CD14-positive monocyte (primary cell): Measurements from ENCODE around the gene PKD1L1. TPM values are rescaled to one million over a fixed set of nuclear protein-coding genes. Genes with fewer than 3 reads are reported as not detected.

Experiments
- DNase-seq, 3 donors: peaks; one replicate each; pipeline ENCODE4 v3.0.0-alpha.2; 2011 to 2022
- H2AFZ ChIP-seq: 2 replicates; pipeline ENCODE4 v1.6.0; 2012; ENCODE audit warnings: mild to moderate bottlenecking, low read depth, low read length, inconsistent platforms; ENCODE audit not compliant: insufficient read depth, poor library complexity, severe bottlenecking
- H3K27ac ChIP-seq, 2 donors: 1 replicate in 1 of 2; 2 replicates in 1 of 2; pipeline ENCODE4 v1.5.1; 2012 to 2013; ENCODE audit warnings: low read length in 2 of 2, control low read depth in 1 of 2, inconsistent platforms in 1 of 2, low read depth in 1 of 2, mild to moderate bottlenecking in 1 of 2
- H3K27me3 ChIP-seq, 2 donors: one replicate each; pipeline versions ENCODE4 v1.6.0 to v1.6.1; 2011 to 2013; ENCODE audit warnings: low read length in 2 of 2; ENCODE audit not compliant: control insufficient read depth in 2 of 2, insufficient read depth in 2 of 2
- H3K36me3 ChIP-seq, 2 donors: replicated peaks in 1 of 2; 1 replicate in 1 of 2; 2 replicates in 1 of 2; pipeline versions ENCODE4 v1.5.1 to v1.6.1; 2012 to 2013; ENCODE audit warnings: low read length in 2 of 2, control low read depth in 1 of 2, inconsistent platforms in 1 of 2, mild to moderate bottlenecking in 1 of 2; ENCODE audit not compliant: insufficient read depth in 2 of 2, control insufficient read depth in 1 of 2
- H3K4me1 ChIP-seq, 2 donors: 1 replicate in 1 of 2; 2 replicates in 1 of 2; pipeline versions ENCODE4 v1.5.1 to v1.6.1; 2012 to 2013; ENCODE audit warnings: low read length in 2 of 2, control low read depth in 1 of 2, inconsistent platforms in 1 of 2, mild to moderate bottlenecking in 1 of 2, moderate library complexity in 1 of 2; ENCODE audit not compliant: insufficient read depth in 2 of 2, control insufficient read depth in 1 of 2
- H3K4me2 ChIP-seq: replicated peaks from 2 replicates; pipeline ENCODE3; 2012; ENCODE audit warnings: low read length, moderate library complexity, mild to moderate bottlenecking; ENCODE audit not compliant: poor library complexity, severe bottlenecking; ENCODE audit errors: extremely low read depth
- H3K4me3 ChIP-seq, 3 experiments: fragments of 200-600 bp in 1 of 3; sonication (generic) in 1 of 3; replicated peaks in 1 of 3; 1 replicate in 2 of 3; 2 replicates in 1 of 3; pipeline ENCODE4 v1.5.1; 2011 to 2013; ENCODE audit warnings: low read length in 3 of 3, mild to moderate bottlenecking in 3 of 3, control low read depth in 2 of 3, low read depth in 2 of 3, inconsistent platforms in 1 of 3, moderate library complexity in 1 of 3
- H3K79me2 ChIP-seq: 2 replicates; pipeline ENCODE4 v1.6.0; 2012; ENCODE audit warnings: mild to moderate bottlenecking, control low read depth, inconsistent platforms, low read length, moderate library complexity; ENCODE audit not compliant: insufficient read depth
- H3K9ac ChIP-seq: 2 replicates; pipeline ENCODE4 v1.6.0; 2017; ENCODE audit warnings: low read length, mild to moderate bottlenecking; ENCODE audit not compliant: insufficient read depth, poor library complexity, severe bottlenecking
- H3K9me3 ChIP-seq, 2 donors: replicated peaks in 1 of 2; 1 replicate in 1 of 2; 2 replicates in 1 of 2; pipeline versions ENCODE4 v1.5.1 to v1.6.1; 2012 to 2013; ENCODE audit warnings: low read length in 2 of 2, control low read depth in 1 of 2; ENCODE audit not compliant: control insufficient read depth in 1 of 2, insufficient read depth in 1 of 2
- H4K20me1 ChIP-seq: 2 replicates; pipeline ENCODE4 v1.6.0; 2012; ENCODE audit warnings: mild to moderate bottlenecking, low read length, control low read depth, moderate library complexity; ENCODE audit not compliant: insufficient read depth
- H3K27ac Mint-ChIP-seq, 7 donors: one replicate each; pipeline ENCODE4 v1.8.0; 2020; ENCODE audit warnings: mild to moderate bottlenecking in 7 of 7, mixed read lengths in 7 of 7, moderate library complexity in 6 of 7, inconsistent platforms in 2 of 7
- H3K27me3 Mint-ChIP-seq, 3 donors: one replicate each; pipeline ENCODE4 v1.8.0; 2021 to 2022; ENCODE audit warnings: low read depth in 3 of 3, mild to moderate bottlenecking in 3 of 3, mixed read lengths in 3 of 3, moderate library complexity in 3 of 3, inconsistent platforms in 1 of 3
- H3K36me3 Mint-ChIP-seq, 2 donors: one replicate each; pipeline ENCODE4 v1.8.0; 2020; ENCODE audit warnings: mixed read lengths in 2 of 2, inconsistent platforms in 1 of 2, mild to moderate bottlenecking in 1 of 2
- H3K4me1 Mint-ChIP-seq: one replicate; pipeline ENCODE4 v1.8.0; 2020; ENCODE audit warnings: mild to moderate bottlenecking, mixed read lengths
- H3K4me3 Mint-ChIP-seq, 2 donors: one replicate each; pipeline ENCODE4 v1.8.0; 2020; ENCODE audit warnings: mild to moderate bottlenecking in 2 of 2, mixed read lengths in 2 of 2, moderate library complexity in 1 of 2
- H3K9me3 Mint-ChIP-seq, 7 donors: one replicate each; pipeline ENCODE4 v1.8.0; 2020 to 2022; ENCODE audit warnings: mixed read lengths in 7 of 7, mild to moderate bottlenecking in 6 of 7, moderate library complexity in 6 of 7, inconsistent platforms in 2 of 7
- CTCF ChIP-seq: fragments of 200-600 bp; IDR thresholded peaks from one replicate; pipeline ENCODE4 v1.8.0; 2022; ENCODE audit warnings: antibody characterized with exemption, mild to moderate bottlenecking
- WGBS: methylation state at CpG from one replicate; pipeline ENCODE4 v1.1.5; 2013; ENCODE audit warnings: missing lambda C conversion rate; ENCODE audit not compliant: insufficient coverage; 5-methylcytosine and 5-hydroxymethylcytosine counted together
- intact Hi-C, 2 donors: fragments of 100-400 bp; cut with micrococcal nuclease; formaldehyde crosslinking; loops; one replicate each; pipeline versions ENCODE4 v1.15.0 to v1.15.1; 2023
- polyA plus RNA-seq, 3 donors: library from polyadenylated mRNA; depleted of rRNA in 1 of 3; unstranded in 2 of 3; stranded (reverse) in 1 of 3; fragments of 300-500 nt in 2 of 3; fragments of >200 nt in 1 of 3; fragmentation: Illumina TruSeq in 2 of 3; gene quantifications; 1 replicate in 2 of 3; 2 replicates in 1 of 3; pipeline ENCODE4 v1.2.3, GENCODE V29; 2012 to 2021

PKD1L1 gene
- polyA plus RNA-seq, 3 donors = 0.19 TPM; not detected in 2

GRCh38 chr7:47783456-47784223 lies 164.6 kb downstream of the PKD1L1 start:
- H3K36me3 Mint-ChIP-seq = no peaks in the 10 kb centered on the region
- TF ChIP-seq CTCF = no peak
- H3K4me1 Mint-ChIP-seq = peaks cover 6% of the 10 kb centered on the region
- Histone ChIP-seq H3K27ac (no peak overlapping the region), H3K9ac (no peak overlapping the region), H3K79me2 (no peaks in the 10 kb centered on the region), H3K36me3 (no peaks in the 10 kb centered on the region), H3K4me1 (peaks cover 0 to 4% of the 10 kb centered on the region in 2 donors), H3K4me2 (no peak overlapping the region), H3K4me3 (no peak overlapping the region), H4K20me1 (no peaks in the 10 kb centered on the region), H2AFZ (no peak overlapping the region), H3K27me3 (no peaks in the 10 kb centered on the region), H3K9me3 (no peaks in the 10 kb centered on the region)
- no peak overlapping the region for H3K4me3 Mint-ChIP-seq
- intact Hi-C loops = no loop called here
- WGBS = 100% methylated on average over 1 of the region's 5 CpGs
- peaks cover 0 to 2% (median 1%) of the 10 kb centered on the region in 3 donors for H3K27me3 Mint-ChIP-seq
- no peak overlapping the region for H3K27ac Mint-ChIP-seq
- no peak for DNase-seq
- no peaks in the 10 kb centered on the region for H3K9me3 Mint-ChIP-seq

GRCh38 chr7:47782792-47783191 lies 165.5 kb downstream of the PKD1L1 start:
- H3K27ac Mint-ChIP-seq = no peak overlapping the region
- H3K4me1 Mint-ChIP-seq = peaks cover 6% of the 10 kb centered on the region
- Histone ChIP-seq H3K27me3 (no peaks in the 10 kb centered on the region), H4K20me1 (no peaks in the 10 kb centered on the region), H3K36me3 (no peaks in the 10 kb centered on the region), H3K27ac (no peak overlapping the region), H2AFZ (no peak overlapping the region), H3K4me1 (peaks cover 0 to 4% of the 10 kb centered on the region in 2 donors), H3K4me3 (no peak overlapping the region), H3K4me2 (no peak overlapping the region), H3K9me3 (no peaks in the 10 kb centered on the region), H3K79me2 (no peaks in the 10 kb centered on the region), H3K9ac (no peak overlapping the region)
- peaks cover 0 to under 1% (median 0%) of the 10 kb centered on the region in 7 donors for H3K9me3 Mint-ChIP-seq
- no peak overlapping the region for H3K4me3 Mint-ChIP-seq
- DNase-seq = no peak
- TF ChIP-seq CTCF = no peak
- H3K36me3 Mint-ChIP-seq = no peaks in the 10 kb centered on the region
- WGBS = no CpG with 5 or more reads among the region's 4 CpGs
- H3K27me3 Mint-ChIP-seq = peaks cover 0 to 3% (median 1%) of the 10 kb centered on the region in 3 donors
- intact Hi-C loops = no loop called here
